ENCODE measurements around the gene GRID1.

Gene GRID1

DNA sequence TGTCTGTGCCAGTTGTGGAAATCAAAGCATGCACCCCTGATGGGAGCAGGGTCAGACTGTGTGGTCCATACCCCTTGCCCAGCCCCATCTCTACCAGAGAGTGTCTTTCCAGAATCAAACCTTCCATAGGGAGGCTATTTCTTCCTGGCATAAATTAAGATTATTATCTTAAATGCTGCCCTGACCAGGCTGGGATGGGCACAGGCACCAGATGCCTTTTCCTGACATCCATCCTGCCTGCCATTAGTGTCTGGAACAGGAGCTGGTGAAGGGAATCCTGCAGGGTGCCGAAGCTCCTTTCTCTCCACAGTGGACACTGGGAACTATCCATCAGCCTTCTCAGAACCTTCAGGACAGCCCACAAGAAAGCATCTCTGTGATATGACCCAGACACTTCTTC, 296.3 kb downstream of the GRID1 start:
- DNase-seq = no peak

DNA sequence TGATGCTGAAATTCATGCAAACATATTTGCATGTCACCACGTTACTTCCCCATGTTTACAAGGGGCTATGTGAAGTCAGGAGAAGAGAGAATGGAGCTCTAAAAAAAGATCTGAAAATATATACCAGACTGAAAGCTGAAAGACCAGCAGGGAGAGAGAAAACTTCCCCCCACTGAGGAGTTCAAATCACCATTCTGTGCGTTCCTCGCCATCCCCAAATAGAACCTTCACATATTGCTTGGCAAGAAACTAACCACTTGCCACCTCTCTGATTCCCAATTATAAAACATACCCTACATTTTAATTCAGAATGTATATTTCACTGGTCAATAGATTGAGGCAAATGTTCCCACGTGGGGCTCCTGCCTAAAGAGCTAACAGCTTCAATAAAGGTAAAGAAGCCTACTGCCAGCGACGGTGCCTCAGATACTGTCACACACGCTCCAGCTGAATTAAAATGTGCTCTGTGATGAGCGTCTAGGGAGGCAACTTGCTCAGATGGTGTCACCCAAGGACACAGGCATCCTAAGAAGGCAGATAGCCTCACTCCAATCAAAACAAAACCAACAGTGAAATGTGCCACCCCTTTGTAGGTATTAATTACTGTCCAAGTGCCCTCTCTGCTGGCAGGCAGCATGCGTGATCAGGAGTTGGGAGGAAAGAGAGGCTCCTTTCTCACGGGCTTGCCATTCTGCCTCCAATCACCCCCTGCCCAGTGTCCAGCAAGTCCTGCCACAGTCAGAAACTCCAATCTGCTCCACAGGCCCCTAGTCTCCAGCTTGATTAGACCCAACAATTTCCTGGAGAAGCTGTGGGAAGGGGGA, 298.2 kb downstream of the GRID1 start:
- DNase-seq = no peak

- DNase-seq = no peak
Observed at GRCh38 chr10:86067436-86068050, 299.1 kb downstream of the GRID1 start.

DNA sequence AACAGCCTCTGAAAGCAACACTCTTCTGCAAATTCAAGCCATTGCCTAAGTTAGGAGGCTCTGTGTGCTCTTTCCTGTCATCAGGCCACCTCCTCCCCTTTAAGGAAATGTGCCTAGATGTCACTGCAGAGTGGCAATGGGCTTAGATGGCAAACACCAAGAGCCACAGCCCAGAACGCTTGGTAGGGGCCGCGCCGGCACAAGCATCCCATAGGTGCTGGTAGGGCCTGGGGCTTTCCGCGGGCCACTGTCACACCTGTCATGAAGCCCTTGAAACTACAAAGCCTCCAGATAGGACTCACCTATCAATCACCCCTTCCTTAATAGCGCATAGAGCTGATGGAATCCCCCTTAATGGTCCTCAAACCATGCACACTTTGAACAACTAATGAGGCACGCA, 299.9 kb downstream of the GRID1 start:
- no peak for DNase-seq

- no peak for DNase-seq
Observed at GRCh38 chr10:86065711-86066251, 300.8 kb downstream of the GRID1 start.

DNA sequence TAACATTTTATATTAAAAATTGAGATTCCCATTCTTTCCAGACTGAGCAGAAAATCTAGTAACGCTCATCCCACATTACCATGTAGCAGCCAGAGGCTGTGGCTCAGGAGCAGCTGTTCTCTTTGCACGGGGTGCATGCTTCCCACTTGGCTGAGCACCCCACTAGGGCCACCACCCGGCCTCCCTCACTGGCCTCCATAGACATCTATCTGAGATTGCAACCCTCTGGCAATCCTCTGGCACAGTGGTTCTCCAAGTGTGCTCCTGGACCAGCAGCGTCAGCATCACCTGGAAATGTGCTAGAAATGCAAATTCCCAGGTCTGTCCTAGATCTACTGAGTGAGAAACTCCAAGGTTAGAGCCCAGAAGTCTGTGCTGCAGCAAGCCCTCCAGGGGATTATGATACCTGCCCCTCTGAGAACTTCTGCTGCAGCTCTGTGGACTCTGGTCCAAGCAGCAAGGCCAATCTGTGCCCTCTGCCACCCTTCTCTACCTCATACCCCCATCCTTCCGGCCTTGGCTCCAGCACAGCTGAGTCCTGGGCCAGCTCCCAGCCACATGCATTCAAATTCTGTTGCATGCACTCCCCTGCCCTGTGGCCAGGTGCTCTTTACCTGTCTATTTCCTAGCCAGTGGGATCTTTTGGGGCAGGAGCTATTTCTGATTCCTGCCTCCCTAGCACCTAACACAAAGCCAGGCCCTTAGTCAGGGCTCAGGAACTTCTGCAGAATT, 301.5 kb downstream of the GRID1 start:
- no peak for DNase-seq

- DNase-seq = no peak
Observed at GRCh38 chr10:86064219-86064618, 302.4 kb downstream of the GRID1 start.

GRCh38 chr10:86063341-86063740, 303.3 kb downstream of the GRID1 start:
- no peak for DNase-seq

DNA sequence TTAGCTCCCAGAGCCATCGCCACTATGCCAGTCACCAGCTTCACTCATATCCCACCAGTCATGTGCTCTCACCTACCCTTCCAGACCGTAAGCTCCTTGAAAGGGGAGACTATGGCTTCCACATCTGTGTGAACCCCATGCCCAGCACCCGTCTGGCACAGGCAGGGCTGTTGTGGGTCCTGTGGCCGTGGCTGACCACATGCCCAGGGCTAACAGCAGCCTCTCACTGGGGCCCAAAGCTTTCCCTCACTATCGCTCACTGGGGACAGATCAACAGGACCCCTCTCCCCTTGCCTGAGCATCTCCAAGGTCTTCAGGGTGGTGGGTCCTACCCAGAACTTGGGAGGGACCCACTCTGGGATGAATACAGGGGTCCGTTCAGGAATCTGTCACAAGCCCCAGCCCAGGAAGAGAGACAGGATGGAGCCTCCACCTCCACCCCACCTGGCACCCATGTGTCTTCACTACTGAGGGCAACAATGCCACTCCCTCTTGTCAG, 303.9 kb downstream of the GRID1 start:
- DNase-seq = no peak

- DNase-seq = no peak
Observed at GRCh38 chr10:86062198-86062550, 304.4 kb downstream of the GRID1 start.

DNA sequence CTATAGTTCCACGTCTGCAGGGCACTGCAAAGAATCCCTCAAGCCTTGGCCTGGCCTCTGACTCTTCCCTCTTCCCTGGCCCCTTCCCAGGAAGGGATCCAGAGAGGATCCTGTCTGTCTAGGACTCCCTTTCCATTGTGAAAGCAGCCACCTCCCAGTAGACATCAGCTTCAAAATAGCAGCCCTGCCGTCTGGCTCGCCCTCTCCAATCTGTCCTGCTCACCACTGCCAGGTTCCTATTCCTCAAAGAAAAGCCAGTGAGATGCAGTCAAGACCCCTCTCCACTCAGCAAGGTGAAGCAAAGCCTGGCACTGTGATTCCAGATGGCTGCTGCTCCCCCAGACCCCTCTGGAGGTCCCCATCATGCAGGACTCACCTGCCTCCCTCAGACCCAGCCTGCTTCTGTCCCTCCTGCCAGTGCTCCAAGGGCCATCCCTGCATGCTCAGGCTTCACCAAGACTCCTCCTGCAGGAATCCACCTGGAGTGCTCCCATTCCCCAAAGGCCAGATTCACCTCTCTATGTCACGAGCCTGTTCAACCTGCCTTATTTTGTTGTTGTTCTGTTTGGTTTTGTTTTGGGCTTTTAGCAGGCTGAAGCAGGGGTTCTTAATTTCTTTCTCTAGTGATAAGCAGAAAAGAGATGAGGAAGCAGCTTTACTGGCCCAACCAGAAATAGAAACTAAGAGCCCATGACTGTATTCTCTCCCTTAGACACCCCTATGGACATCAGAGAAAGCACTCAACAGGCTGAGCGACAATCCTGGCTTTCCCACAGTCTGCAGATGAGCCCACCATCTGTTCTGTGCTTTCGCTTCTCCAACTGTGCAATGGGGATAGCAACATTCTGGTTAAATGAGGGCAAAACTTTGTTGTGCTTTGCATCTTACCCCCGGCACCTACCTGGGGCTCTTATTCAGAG, 305.1 kb downstream of the GRID1 start:
- no peak for DNase-seq

DNA sequence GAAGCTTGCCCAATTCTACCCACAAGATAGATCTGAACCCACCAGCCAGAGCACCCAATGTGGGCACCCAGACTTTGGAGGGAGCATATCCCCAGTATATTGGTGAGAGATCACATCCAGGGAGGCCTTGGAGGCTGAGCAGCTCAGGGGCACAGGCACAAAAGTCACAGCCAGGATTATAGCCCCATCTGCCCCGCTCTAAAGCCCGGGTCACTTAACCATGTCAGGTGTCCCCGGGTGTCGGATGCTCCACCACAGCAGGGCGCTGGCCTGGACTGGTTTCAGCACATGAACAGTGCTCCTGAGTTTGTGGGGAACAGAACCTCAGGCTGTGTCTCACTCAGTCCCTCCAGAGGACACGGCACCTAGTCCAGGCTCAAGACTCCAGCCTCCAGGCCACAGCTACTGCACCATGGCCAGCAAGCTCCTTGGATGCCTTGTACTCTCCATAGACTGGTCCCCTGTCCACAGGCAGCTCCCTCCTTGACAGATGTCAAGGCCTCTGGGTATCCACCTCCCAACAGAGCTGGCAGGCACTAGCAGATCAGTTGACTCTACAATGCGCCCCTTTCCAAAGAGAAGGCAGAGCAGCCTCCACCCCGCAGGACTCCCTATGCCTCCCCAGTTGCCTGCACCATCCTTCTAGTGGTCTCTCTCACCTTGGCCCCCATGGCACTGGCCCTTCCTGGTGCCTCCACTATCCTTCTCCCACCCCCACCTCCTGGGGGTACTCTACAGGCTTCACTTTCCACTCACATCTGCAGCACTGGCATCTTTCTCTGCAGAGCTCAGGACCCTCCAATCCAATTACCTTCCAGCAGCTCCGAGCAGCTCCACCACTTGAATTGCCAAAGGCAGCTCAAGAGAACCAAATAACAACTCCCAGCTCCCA, 306.0 kb downstream of the GRID1 start:
- no peak for DNase-seq

DNA sequence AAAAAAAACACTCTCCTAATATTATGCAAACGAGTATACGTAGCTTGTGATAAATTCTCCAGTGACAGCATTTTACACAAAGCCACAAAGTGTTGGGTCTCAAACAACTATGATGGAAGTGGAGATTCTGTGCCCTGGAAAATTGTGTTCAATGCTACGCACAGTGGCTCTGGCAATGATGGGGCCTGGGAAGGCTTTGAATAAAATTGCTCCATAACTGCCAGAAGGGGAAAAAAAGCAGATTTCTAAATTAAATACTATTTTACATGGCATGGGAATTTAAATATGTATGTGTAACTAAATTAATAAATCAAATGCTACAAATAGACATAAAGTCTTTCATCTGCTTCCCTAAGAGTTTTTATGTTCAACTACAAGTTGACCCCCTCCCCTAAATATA, 306.7 kb downstream of the GRID1 start:
- no peak for DNase-seq

GRCh38 chr10:86058964-86059363, 307.6 kb downstream of the GRID1 start:
- DNase-seq = no peak

DNA sequence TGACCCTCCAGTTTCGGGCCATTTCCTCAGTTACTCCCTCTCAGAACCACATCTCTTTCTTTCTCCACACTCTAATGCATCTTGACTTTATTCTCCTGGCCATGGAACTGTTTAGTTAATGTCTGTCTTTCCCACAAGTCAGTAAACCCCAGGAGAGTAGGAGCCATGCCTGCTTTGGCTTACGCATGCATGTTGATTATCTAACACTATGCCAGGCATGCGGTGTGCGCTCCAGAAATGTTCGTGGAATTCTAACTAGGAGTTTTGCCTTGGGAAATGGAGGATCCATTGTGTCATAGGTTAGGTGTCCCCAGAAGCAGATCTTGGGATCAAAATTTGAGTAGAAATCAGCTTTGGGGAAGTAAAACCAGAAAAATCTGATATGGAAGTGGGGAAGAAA, 308.9 kb downstream of the GRID1 start:
- no peak for DNase-seq

DNA sequence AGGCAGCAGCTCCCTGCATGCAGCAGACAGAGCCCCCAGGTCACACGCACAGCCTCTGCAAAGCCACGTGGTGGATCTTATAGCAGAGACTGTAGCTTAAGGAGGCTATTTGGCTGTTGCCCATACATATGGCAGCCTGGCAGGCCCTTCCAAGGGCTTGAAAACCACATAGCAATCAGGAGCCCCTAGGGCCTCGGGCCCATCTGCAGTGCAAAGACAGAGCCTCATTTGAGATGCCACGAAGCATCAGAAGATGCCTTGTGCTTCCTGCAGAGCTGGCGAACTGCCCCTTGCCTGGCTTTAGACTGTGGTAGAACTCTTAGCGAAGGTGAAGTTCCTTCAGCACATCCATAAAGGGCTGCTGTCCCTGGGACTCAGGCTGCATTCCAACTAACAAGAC, 309.9 kb downstream of the GRID1 start:
- no peak for DNase-seq

- DNase-seq = no peak
Observed at GRCh38 chr10:86055928-86056327, 310.7 kb downstream of the GRID1 start.

DNA sequence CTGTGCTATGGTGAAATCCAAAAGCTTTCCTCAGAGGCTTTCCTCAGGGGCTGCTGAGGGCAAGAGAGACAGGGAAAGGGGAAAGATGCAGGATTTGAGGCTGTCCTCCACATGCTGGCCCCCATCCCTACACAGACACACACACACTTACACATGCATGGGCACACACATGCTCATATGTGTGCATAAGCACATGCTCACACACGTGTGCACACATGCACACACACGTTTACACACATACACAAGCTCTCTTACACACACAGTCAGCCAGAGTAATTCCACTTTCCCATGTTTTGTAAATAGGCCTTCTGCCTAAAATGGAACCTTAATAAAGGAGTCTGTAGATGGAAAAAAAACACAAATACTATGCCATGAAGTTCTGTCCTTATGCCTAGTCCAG, 312.9 kb downstream of the GRID1 start:
- no peak for DNase-seq

DNA sequence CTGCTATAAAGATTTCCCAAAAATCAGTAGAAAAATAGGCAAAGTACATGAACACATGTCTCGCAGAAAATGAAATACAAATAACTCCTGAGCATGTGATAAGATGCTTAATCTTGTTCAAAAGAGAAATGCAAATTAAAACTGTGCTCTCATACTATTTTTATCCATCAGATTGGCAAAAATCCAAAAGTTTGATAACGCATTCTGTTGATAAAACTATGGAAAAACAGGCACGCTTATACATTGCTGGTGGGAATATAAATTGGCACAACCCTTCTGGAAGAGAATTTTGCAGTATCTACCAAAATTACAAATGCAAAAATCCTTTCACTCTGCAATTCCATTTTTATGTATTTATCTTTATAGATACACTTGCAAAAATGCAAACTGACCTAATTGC, 315.0 kb downstream of the GRID1 start:
- DNase-seq = no peak

- no peak for DNase-seq
Observed at GRCh38 chr10:86049442-86049841, 317.2 kb downstream of the GRID1 start.

GRCh38 chr10:86048973-86049372, 317.6 kb downstream of the GRID1 start:
- no peak for DNase-seq

Data from activated CD4-positive, alpha-beta T cell treated with anti-CD3 and anti-CD28 coated beads for 4 hours (primary cell).